K562 (cell line): Measurements from ENCODE around the gene VPS50.

Source experiments
- C11orf30 ChIP-seq: fragments of 450-650 bp; IDR thresholded peaks from 2 replicates; pipeline ENCODE4 v1.6.1; 2016; ENCODE audit warnings: low read depth, mild to moderate bottlenecking
- CTCF ChIP-seq, 3 experiments: IDR thresholded peaks in 2 of 3; conservative IDR thresholded peaks in 1 of 3; 2 replicates each; pipeline ENCODE4 v1.5.1; 2011 to 2012; ENCODE audit warnings: low read length in 3 of 3, mild to moderate bottlenecking in 3 of 3, control low read depth in 2 of 3, improper control_type of control experiment in 1 of 3, inconsistent platforms in 1 of 3, low read depth in 1 of 3, mixed read lengths in 1 of 3, moderate library complexity in 1 of 3; ENCODE audit not compliant: insufficient read depth in 2 of 3
- EGR1 ChIP-seq: fragments of 450-650 bp; conservative IDR thresholded peaks from 2 replicates; pipeline ENCODE4 v1.6.1; 2017; ENCODE audit warnings: mild to moderate bottlenecking
- ERF ChIP-seq: fragments of 450-650 bp; formaldehyde crosslinking; IDR thresholded peaks from 2 replicates; pipeline ENCODE4 v1.4.0; 2020; ENCODE audit warnings: mild to moderate bottlenecking, mixed read lengths
- FOXK1 ChIP-seq: sonication (generic); formaldehyde crosslinking; IDR thresholded peaks from 2 replicates; pipeline ENCODE4 v1.8.0; 2022; ENCODE audit warnings: missing genetic modification reagents, mild to moderate bottlenecking, borderline replicate concordance
- HDGF ChIP-seq: fragments of 450-650 bp; IDR thresholded peaks from 2 replicates; pipeline ENCODE4 v1.6.1; 2016
- NFIC ChIP-seq: fragments of 450-650 bp; IDR thresholded peaks from 2 replicates; pipeline ENCODE4 v1.6.1; 2017; ENCODE audit warnings: mild to moderate bottlenecking, inconsistent platforms
- SIN3A ChIP-seq, 2 experiments: fragments of 150-350 bp in 1 of 2; IDR thresholded peaks; 2 replicates each; pipeline ENCODE4 v1.6.1; 2011 to 2016; ENCODE audit warnings: borderline replicate concordance in 2 of 2, low read depth in 2 of 2, low read length in 2 of 2, mild to moderate bottlenecking in 2 of 2, moderate library complexity in 2 of 2; ENCODE audit not compliant: control insufficient read depth in 1 of 2
- TCF7L2 ChIP-seq: fragments of 150-350 bp; IDR thresholded peaks from 2 replicates; pipeline ENCODE4 v1.6.1; 2016; ENCODE audit warnings: low read depth, mild to moderate bottlenecking, low read length, moderate library complexity
- TEAD2 ChIP-seq: fragments of 450-650 bp; IDR thresholded peaks from 2 replicates; pipeline ENCODE4 v1.6.1; 2016; ENCODE audit warnings: missing genetic modification characterization, control low read depth, missing compliant biosample characterization
- THRA ChIP-seq: fragments of 450-650 bp; IDR thresholded peaks from 2 replicates; pipeline ENCODE4 v1.6.1; 2017; ENCODE audit warnings: mild to moderate bottlenecking, moderate library complexity
- ZHX1 ChIP-seq: fragments of 150-350 bp; conservative IDR thresholded peaks from 2 replicates; pipeline ENCODE4 v1.6.1; 2014; ENCODE audit warnings: low read length
- ZNF24 ChIP-seq: fragments of 450-650 bp; IDR thresholded peaks from 2 replicates; pipeline ENCODE4 v1.6.1; 2016
- ZSCAN32 ChIP-seq: fragments of 450-650 bp; formaldehyde crosslinking; IDR thresholded peaks from 2 replicates; pipeline ENCODE4 v1.4.0; 2020; ENCODE audit warnings: mild to moderate bottlenecking, moderate library complexity

- TF ChIP-seq ZSCAN32 = no peak
- no peak for TF ChIP-seq FOXK1 (CRISPR knock-in tag)
- no peak for TF ChIP-seq THRA
- TF ChIP-seq ZHX1 = no peak
- TF ChIP-seq NFIC = no peak
- no peak for TF ChIP-seq C11orf30
- no peak for TF ChIP-seq EGR1
- TF ChIP-seq TEAD2 (tag) = no peak
- TF ChIP-seq TCF7L2 = no peak
- no peak for TF ChIP-seq ERF (CRISPR knock-in tag)
- no peak for TF ChIP-seq SIN3A (IDR thresholded peaks at IDR 0.05; ENCODE audit: borderline replicate concordance in 2 of 2, control insufficient read depth in 1 of 2, low read depth in 2 of 2, low read length in 2 of 2)
- TF ChIP-seq ZNF24 = no peak
- TF ChIP-seq HDGF = no peak
- no peak for TF ChIP-seq CTCF (IDR thresholded peaks at IDR 0.05 in 2 of 3, conservative IDR thresholded peaks at IDR 0.05 in 1 of 3; ENCODE audit: insufficient read depth in 2 of 3, low read depth in 1 of 3, low read length in 3 of 3)
Measured at GRCh38 chr7:93279541-93279940, 47.4 kb downstream of the VPS50 start.
